KOPT-K1 (cell line): Measurements from ENCODE around the gene VIPR1.
"Not testable (repeated sequence)": the region's sequence is repeated elsewhere in the genome, so short reads cannot be mapped to it uniquely, and the experiment has no call there.

ENCODE experiments used
- H3K27ac ChIP-seq: fragments of 200-600 bp; sonication (generic); 2 replicates; pipeline ENCODE4 v1.5.1; 2016; ENCODE audit warnings: antibody characterized with exemption, mild to moderate bottlenecking, low read depth, low read length; ENCODE audit not compliant: poor library complexity, severe bottlenecking
- H3K36me3 ChIP-seq: fragments of 200-600 bp; sonication (generic); 2 replicates; pipeline ENCODE4 v1.5.1; 2017; ENCODE audit warnings: antibody characterized with exemption, mild to moderate bottlenecking, low read length, moderate library complexity; ENCODE audit not compliant: insufficient read depth
- H3K9me3 ChIP-seq: fragments of 200-600 bp; sonication (generic); 2 replicates; pipeline ENCODE4 v1.5.1; 2017; ENCODE audit warnings: antibody characterized with exemption, low read length, mild to moderate bottlenecking; ENCODE audit not compliant: insufficient read depth, poor library complexity, severe bottlenecking

Gene VIPR1

DNA sequence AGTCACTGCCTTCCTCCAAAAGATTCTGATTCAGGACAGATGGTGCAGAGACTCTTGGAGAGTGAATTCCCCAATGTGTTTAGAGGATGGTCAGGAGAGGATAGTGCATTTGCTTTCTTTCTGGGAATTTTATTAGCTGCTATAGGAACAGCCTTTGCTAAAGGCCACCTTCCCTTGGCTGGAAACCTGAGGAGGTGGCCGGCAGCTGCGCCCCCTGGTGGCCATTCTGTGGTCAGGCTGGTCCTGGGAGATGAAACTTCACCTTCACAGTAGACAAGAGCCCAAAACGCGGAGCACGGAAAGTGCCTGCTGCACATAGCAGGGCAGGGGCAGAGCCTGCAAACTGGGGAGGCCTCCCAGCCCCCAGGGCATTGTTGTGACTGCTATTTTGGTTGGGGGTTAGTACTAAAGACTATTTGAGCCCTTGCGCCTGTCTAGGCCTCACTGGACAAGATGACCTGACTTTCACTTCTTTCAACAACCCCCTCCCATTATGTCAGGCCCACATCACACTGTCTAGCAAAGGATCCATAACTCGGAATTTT, 45.0 kb downstream of the VIPR1 start:
- no peaks in the 10 kb centered on the region for H3K9me3 ChIP-seq
- H3K27ac ChIP-seq: no peak overlapping the region
- peaks cover 58% of the 10 kb centered on the region for H3K36me3 ChIP-seq

DNA sequence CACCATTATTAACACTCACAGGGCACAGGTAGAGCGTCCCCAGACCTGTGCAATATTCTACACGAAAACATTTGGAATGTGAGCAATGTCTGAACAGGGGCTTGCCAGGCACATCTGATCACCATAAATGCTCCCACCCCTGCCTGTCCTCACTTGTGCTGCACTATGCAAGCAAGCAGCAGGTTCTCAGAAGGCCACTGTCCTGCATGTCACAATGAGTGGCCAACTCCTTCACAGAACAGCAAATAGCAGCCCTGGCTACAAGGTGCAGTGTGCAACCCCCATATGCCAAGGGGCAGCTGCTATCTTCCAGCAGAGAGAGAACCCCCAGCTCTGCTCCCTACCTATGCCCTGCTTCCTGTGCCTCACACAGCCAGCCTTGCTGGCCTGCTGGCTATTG, 46.7 kb downstream of the VIPR1 start:
- peaks cover 75% of the 10 kb centered on the region for H3K36me3 ChIP-seq
- H3K27ac ChIP-seq: no peak overlapping the region
- H3K9me3 ChIP-seq: no peaks in the 10 kb centered on the region

DNA sequence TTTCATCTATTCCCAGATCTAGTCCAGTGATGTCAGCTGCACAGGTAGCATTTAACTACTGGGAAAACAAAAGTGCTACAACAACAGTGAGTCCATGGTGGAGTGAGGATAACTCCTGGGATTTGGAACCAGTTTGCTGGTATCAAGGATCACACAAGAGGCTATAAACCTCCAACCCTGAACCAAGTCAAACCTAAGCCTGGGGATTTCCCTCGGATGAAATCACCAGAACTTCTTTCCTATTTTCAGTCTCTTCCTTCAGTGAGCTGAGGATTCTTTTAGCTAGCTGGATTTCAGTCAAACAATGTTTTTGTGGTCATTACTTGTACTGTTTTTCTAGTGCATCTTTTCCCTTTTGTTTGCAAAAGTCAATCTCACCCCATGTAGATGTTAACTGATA, 47.8 kb downstream of the VIPR1 start:
- H3K36me3 ChIP-seq: peaks cover 86% of the 10 kb centered on the region

DNA sequence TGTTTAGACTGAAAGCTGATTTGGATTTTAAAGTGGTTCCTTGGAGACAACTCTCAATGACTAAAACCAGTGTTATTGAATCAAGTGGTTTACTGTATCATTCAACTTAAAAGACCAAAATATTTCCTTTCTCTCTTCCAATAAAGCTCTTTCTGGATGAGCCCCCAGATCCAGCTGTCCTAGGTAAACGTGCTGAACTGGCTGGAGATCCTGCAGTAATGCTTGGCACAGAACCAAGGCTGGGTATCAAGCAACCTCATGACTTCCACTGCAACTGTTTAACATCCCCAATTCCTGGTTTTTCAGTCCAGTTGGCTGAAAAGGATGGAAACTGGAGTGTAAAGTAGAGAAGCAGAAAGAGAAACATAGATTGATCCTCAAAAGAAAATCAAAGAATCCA, 50.4 kb downstream of the VIPR1 start:
- Histone ChIP-seq H3K27ac (no peak overlapping the region), H3K36me3 (peaks cover 94% of the 10 kb centered on the region), H3K9me3 (no peaks in the 10 kb centered on the region)

More for the DNA sequence above, 47.8 kb downstream of the VIPR1 start:
- Histone ChIP-seq H3K9me3 (no peaks in the 10 kb centered on the region), H3K27ac (no peak overlapping the region)

DNA sequence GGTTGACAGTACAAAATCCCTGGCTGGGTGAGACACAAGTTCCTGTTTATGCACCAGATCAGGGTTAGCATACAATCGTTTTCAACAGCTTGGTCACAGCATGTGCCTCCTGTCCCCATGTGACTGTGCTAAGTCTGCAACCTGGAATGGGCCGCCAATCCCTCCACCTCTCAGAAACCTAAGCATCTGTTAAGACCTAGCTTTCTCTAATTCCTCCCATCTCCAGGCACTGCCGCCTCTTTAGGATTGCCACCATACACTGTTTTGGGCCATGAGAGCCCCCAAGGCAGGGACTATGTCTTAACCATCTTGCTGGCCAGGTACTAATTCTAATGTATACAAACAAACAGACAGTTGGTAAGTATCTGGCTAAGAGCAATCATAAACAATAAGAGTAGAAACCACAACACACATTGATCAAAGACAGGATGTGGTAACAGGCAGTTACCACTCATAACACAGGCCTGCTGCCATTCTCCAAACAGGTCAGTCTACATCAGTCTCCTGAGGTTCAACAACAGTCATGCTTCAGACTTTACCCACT, 53.7 kb downstream of the VIPR1 start:
- Histone ChIP-seq H3K9me3 (no peaks in the 10 kb centered on the region), H3K36me3 (peaks cover 96% of the 10 kb centered on the region), H3K27ac (no peak overlapping the region)

DNA sequence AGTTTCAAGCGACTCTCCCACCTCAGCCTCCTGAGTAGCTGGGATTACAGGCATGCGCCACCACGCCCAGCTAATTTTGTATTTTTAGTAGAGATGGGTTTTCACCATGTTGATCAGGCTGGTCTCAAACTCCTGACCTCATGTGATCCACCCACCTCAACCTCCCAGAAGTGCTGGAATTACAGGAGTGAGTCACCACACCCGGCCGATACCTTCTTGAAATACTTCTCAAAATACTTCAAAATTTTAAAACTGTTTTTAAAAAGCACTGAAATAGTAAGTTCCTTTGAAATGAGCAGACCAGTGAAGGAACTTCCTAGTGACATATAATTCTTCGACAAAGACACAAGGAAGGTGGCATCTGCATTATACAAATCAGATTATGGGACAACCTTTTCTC, 54.4 kb downstream of the VIPR1 start:
- peaks cover 98% of the 10 kb centered on the region for H3K36me3 ChIP-seq
- not testable (repeated sequence) for H3K9me3 ChIP-seq, H3K27ac ChIP-seq

DNA sequence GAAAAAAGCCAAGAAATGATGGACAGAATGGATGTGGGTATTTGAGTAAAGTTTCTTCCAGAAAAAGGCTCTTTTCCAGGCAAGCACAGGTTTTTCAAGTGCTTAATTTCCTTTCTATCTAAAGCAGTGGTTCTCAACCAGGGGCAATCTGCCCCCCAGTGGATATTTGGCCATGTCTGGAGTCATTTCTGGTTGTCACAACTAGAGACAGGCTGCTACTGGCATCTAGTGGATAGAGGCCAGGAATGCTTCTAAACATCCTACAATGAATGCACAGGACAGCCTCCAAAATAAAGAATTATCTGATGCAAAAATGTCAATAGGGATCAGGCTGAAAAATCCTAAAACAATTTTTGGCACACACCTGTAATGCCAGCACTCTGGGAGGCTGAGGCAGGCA, 55.4 kb downstream of the VIPR1 start:
- no peak overlapping the region for H3K27ac ChIP-seq
- no peaks in the 10 kb centered on the region for H3K9me3 ChIP-seq
- peaks cover 96% of the 10 kb centered on the region for H3K36me3 ChIP-seq

DNA sequence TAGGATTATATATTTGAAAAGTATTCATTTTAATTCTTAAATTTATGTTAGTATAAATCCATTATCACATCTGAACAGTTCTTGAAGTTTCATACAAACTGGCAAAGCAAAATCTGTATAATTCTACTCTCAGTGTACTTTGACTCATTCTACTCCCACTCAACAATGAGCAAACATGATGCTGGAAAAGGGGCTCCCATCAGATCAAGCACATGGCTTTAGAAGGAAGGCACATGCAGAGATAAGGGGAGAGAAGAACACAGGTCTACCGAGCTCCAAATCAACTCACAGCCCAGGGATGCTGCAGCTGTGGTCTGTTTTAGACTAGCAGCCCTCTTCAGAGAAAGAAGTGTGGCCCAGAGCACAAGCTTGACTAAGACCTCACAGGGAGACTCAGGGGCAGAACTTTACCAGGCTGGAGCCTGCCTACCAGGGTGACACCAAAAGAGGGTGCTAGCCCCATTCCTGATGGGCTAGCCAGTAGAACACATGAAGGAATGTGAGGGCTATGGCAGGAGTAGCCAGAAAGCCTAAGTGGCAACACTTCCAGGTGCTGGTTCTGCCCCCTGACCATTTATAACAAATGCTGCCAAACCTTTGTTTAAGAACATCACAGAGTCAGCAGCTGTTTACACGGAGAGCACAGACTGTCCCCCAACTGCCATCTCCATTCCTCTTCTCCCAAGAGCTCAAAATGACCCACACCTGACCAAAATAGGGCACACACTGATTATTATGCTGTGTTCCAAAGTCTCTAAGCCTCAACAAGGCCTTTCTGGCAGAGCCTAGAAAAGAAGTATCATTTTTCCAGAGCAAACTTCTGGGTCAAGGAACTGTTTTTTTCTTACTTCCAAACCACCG, 59.8 kb downstream of the VIPR1 start:
- peaks cover 96% of the 10 kb centered on the region for H3K36me3 ChIP-seq
- H3K27ac ChIP-seq: no peak overlapping the region
- H3K9me3 ChIP-seq: no peaks in the 10 kb centered on the region

DNA sequence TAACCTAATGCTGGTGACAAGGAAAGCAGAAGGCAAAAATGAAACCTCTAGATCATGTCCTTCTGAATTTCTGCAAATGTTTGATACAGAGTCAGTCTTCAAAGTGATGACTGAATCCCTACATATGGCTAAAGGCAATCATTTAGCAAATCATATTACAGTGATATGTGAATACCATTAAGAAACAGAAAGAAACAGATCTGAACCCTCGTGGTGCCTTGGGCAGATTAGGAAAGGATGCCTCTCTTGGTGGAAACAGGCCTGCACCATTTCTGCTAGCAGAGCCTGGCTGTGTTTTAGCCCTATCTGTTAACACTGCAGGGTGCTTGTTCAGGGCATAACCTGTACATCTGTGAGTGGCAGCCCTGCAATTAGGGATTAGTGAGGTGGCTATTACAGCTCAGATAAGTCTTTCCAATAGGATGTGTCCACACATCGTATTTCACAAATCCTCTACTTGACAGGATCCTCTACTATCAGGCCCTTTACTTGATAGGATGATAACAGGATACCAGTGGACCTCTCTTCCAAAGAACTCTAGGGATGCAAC, 67.2 kb downstream of the VIPR1 start:
- H3K27ac ChIP-seq: no peak overlapping the region
- H3K36me3 ChIP-seq: peaks cover 75% of the 10 kb centered on the region

DNA sequence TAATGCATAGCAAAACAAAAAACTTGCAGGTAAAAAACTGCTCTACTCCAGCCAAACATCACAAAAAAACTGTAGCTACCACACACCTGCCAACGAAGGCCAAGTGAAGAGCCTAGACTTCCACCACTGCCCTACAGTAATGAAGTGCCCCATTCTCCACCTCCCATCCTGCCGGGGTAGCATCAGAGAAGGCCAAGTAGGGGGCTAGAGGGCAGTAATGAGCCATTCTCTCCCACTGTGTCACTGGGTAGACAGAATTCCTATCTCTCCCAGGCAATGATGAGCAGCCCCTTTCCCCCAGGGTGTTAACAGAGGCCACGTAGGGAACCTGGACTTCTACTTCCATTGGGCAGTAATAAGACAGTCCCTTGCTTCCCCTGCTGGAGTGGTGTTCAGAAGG, 69.8 kb downstream of the VIPR1 start:
- Histone ChIP-seq H3K27ac (no peak overlapping the region), H3K36me3 (peaks cover 61% of the 10 kb centered on the region), H3K9me3 (peaks cover 15% of the 10 kb centered on the region)

More for the DNA sequence above, 67.2 kb downstream of the VIPR1 start:
- H3K9me3 ChIP-seq: peaks cover 5% of the 10 kb centered on the region

DNA sequence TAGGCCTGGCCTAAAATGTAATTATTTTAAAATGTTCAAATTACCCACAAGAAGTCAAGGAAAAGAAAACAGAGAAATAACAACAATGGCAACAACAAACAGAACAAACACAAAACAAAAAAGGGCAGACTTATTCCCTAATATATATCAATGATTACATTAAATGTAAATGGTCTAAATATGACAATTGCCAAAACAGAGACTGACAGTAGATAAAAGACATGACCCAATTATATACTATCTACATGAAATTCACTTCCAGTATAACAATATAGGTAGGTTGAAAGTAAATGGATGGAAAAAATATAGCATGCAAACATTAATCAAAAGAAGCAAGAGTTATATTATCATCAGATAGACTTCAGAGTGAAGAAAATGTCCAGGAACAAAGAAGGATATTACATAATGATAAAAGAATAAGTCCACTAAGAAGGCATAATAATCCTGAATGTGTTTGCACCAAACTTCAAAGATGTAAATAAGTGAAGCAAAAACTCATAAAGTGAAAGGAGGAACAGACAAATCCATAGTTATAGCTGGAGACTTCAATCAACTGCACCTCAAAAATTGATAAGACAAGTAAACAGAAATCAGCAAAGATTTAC, 72.8 kb downstream of the VIPR1 start:
- Histone ChIP-seq H3K36me3 (peaks cover 38% of the 10 kb centered on the region), H3K27ac (no peak overlapping the region), H3K9me3 (peaks cover 15% of the 10 kb centered on the region)

DNA sequence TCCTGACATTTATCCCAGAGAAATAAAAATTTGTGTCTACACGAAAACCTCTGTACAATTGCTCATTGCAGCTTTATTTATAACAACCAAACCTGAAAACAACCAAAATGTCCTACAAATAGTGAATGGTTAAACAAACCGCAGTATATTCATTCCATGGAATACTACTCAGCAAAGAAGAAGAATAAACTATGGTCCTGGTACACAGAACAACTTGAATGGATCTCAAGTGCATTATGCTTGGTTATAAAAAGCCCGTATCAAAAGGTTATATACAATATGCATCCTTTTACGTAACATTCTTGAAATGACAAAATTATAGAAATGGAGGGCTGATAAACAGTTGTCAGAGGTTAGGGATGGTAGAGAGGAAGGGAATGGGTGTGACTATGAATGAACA, 75.6 kb downstream of the VIPR1 start:
- Histone ChIP-seq H3K27ac (no peak overlapping the region), H3K9me3 (peaks cover 15% of the 10 kb centered on the region), H3K36me3 (peaks cover 29% of the 10 kb centered on the region)

DNA sequence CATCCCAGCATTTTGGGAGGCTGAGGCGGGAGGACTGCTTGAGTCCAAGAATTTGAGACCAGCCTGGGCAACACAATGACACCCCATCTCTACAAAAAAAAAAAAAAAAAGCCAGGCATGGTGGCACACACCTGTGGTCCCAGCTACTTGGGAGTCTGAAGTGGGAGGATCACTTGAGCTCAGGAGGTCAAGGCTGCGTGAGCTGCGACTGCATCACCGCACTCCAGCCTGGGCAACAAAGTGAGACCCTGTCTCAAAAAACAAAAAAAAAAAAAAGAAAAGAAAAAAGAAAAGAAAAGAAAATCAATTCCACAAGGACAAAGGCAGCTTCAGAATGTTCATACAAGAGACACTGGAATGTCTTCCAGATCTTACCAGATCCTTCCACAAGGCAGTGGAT, 76.9 kb downstream of the VIPR1 start:
- H3K9me3 ChIP-seq, H3K27ac ChIP-seq: not testable (repeated sequence)
- H3K36me3 ChIP-seq: peaks cover 17% of the 10 kb centered on the region

DNA sequence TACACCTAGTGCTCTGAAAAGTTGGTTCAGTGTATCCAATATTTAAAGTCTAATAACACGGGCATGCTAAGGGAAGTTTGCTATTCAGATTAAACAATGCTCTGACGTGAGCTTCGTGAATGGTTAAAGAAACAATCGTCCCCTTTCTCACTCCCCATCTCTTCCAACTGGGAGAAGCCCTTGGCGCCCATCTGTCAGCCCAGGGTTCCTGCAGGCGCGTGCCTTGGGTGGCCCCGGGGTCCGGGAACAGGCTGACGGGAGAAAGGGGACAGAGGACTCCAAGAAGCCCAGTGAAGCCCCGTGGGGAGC, 78.9 kb downstream of the VIPR1 start:
- Histone ChIP-seq H3K36me3 (peaks cover 4% of the 10 kb centered on the region; the same call in 1 of the 2 replicates), H3K9me3 (no peaks in the 10 kb centered on the region), H3K27ac (peak overlapping the region; percentile 74)

DNA sequence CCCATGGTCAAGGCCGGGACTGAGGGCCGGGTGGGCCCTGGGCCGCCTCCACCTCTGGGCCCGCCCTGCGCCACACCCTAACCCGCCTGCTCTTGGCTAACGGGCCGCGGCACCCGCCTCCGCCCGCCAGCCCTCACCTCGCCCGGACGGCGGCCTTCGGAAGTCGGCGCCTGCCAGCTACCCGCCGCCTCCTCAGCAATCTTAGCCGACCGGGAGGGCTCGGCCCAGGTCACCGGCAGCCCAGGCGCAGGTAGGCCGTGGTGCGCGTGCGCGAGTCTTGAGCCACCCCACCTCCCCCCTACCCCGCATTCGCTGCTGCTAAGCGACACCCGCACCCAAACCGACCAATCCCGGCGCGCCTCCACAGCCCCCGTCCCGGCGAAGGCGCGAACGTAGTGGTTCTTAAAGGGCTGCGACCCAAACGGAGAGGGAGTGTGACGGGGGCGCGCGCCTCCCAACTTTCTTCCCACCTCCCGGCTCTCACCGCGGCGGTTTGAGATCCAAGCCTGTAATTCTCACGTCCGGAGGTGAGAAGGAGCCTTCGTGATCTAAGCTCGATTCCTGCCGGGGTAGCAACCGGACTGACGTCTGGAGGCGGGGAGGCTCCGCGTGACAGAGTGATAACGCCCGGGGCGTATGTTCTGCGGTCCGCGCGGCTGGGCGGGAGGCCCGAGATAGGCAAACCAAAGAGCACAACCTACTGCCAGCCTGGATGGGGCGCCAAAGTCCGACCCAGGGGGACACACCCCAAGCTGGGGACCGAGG, 79.4 kb downstream of the VIPR1 start, which contains the start of gene SEC22C:
Gene SEC22C, minus strand, starts transcription at position 259 of the 765 bp plus-strand sequence. CDS start 12,921 bp downstream, outside the sequence.
- Histone ChIP-seq H3K36me3 (peaks cover 4% of the 10 kb centered on the region; the same call in 1 of the 2 replicates), H3K9me3 (no peaks in the 10 kb centered on the region), H3K27ac (peak within 1 kb of the TSS; percentile 74)
